Neural progenitor cell (in vitro differentiated cells): ENCODE data around the gene ZNF189. TPM values are rescaled to one million over a fixed set of nuclear protein-coding genes. Genes with fewer than 3 reads are reported as not detected.

ENCODE experiments used
- DNase-seq: peaks from one replicate; pipeline ENCODE4 v3.0.0-alpha.2; 2016; ENCODE audit warnings: low spot score
- H2AFZ ChIP-seq: fragments of 200-600 bp; sonication (generic); replicated peaks from 2 replicates; pipeline ENCODE4 v1.6.1; 2016; ENCODE audit warnings: antibody characterized with exemption
- H3F3A ChIP-seq: fragments of 200-600 bp; sonication (generic); 2 replicates; pipeline ENCODE4 v1.6.1; 2016; ENCODE audit warnings: antibody characterized with exemption, low read depth
- H3K27ac ChIP-seq: fragments of 200-600 bp; sonication (generic); 2 replicates; pipeline ENCODE4 v1.5.1; 2016; ENCODE audit warnings: mild to moderate bottlenecking
- H3K27me3 ChIP-seq: fragments of 200-600 bp; sonication (generic); 2 replicates; pipeline ENCODE4 v1.6.1; 2016; ENCODE audit warnings: mild to moderate bottlenecking, moderate library complexity
- H3K36me3 ChIP-seq: fragments of 200-600 bp; sonication (generic); 2 replicates; pipeline ENCODE4 v1.5.1; 2016
- H3K4me1 ChIP-seq: fragments of 200-600 bp; sonication (generic); 2 replicates; pipeline ENCODE4 v1.6.1; 2016; ENCODE audit warnings: mixed run types
- H3K4me2 ChIP-seq: fragments of 200-600 bp; sonication (generic); 2 replicates; pipeline ENCODE4 v1.6.1; 2016
- H3K4me3 ChIP-seq: fragments of 200-600 bp; sonication (generic); 2 replicates; pipeline ENCODE4 v1.5.1; 2016
- H3K79me2 ChIP-seq: fragments of 200-600 bp; sonication (generic); 2 replicates; pipeline ENCODE4 v1.6.1; 2016; ENCODE audit warnings: low read depth
- H3K9ac ChIP-seq: fragments of 200-600 bp; sonication (generic); 2 replicates; pipeline ENCODE4 v1.6.1; 2016
- H3K9me3 ChIP-seq: fragments of 200-600 bp; sonication (generic); 2 replicates; pipeline ENCODE4 v1.5.1; 2016; ENCODE audit warnings: low read depth
- H4K20me1 ChIP-seq: fragments of 200-600 bp; sonication (generic); 2 replicates; pipeline ENCODE4 v1.6.1; 2016; ENCODE audit warnings: low read depth
- H3K27ac Mint-ChIP-seq: 3 replicates; pipeline ENCODE4 v1.8.0; 2021; ENCODE audit warnings: mixed read lengths
- H3K27me3 Mint-ChIP-seq: 2 replicates; pipeline ENCODE4 v1.8.0; 2022; ENCODE audit warnings: low read depth, mild to moderate bottlenecking, inconsistent platforms, moderate library complexity, mixed read lengths; ENCODE audit not compliant: insufficient read depth
- H3K36me3 Mint-ChIP-seq: 3 replicates; pipeline ENCODE4 v1.8.0; 2021; ENCODE audit warnings: mixed read lengths
- H3K4me1 Mint-ChIP-seq: 3 replicates; pipeline ENCODE4 v1.8.0; 2021; ENCODE audit warnings: mixed read lengths
- H3K4me3 Mint-ChIP-seq: 3 replicates; pipeline ENCODE4 v1.8.0; 2021; ENCODE audit warnings: mild to moderate bottlenecking, moderate library complexity, mixed read lengths
- H3K9me3 Mint-ChIP-seq: 3 replicates; pipeline ENCODE4 v1.8.0; 2020; ENCODE audit warnings: mixed read lengths
- CTCF ChIP-seq: fragments of 200-600 bp; sonication (generic); IDR thresholded peaks from 2 replicates; pipeline ENCODE4 v1.5.1; 2017; ENCODE audit warnings: antibody characterized with exemption, mild to moderate bottlenecking
- EZH2 ChIP-seq: fragments of 200-600 bp; sonication (generic); IDR thresholded peaks from 2 replicates; pipeline ENCODE4 v1.6.1; 2017; ENCODE audit warnings: antibody characterized with exemption, mild to moderate bottlenecking, moderate library complexity
- EZH2phosphoT487 ChIP-seq: fragments of 200-600 bp; sonication (generic); IDR thresholded peaks from 2 replicates; pipeline ENCODE4 v1.6.1; 2017; ENCODE audit warnings: antibody characterized with exemption
- small RNA-seq: library from RNA; depleted of rRNA; stranded (forward); fragments of <200 nt; gene quantifications from one replicate; pipeline ENCODE3, GENCODE V24; 2015
- total RNA-seq: library from RNA; depleted of rRNA; stranded (reverse); fragments of >200 nt; gene quantifications from 2 replicates; pipeline ENCODE4 v1.2.3, GENCODE V29; 2015; ENCODE audit warnings: low replicate concordance

The ZNF189 gene
- total RNA-seq, 1 donor from 2014 or later: 40.2 TPM

- no peaks in the 10 kb centered on the region for H3K27me3 ChIP-seq
- no peaks in the 10 kb centered on the region for H4K20me1 ChIP-seq
- Mint-ChIP-seq H3K27ac (no peak overlapping the region), H3K9me3 (peaks cover 27% of the 10 kb centered on the region), H3K27me3 (no peaks in the 10 kb centered on the region), H3K36me3 (peaks cover 1% of the 10 kb centered on the region), H3K4me3 (no peak overlapping the region), H3K4me1 (peaks cover 3% of the 10 kb centered on the region)
- H3K4me3 ChIP-seq: no peak overlapping the region
- no peak overlapping the region for H3K4me2 ChIP-seq
- H3K4me1 ChIP-seq: no peaks in the 10 kb centered on the region
- no peaks in the 10 kb centered on the region for H3F3A ChIP-seq
- H3K79me2 ChIP-seq: no peaks in the 10 kb centered on the region
- H3K27ac ChIP-seq: no peak overlapping the region
- H2AFZ ChIP-seq: peak overlapping the region; percentile 42
- no peak overlapping the region for H3K9ac ChIP-seq
- H3K9me3 ChIP-seq: no peaks in the 10 kb centered on the region
- TF ChIP-seq EZH2 (no peak), CTCF (no peak), EZH2phosphoT487 (no peak)
- no peaks in the 10 kb centered on the region for H3K36me3 ChIP-seq
- DNase-seq: no peak
Observed at GRCh38 chr9:101455656-101456240, 57.1 kb downstream of the ZNF189 start.

GRCh38 chr9:101457003-101457402, 58.4 kb downstream of the ZNF189 start:
- Histone ChIP-seq H3K79me2 (no peaks in the 10 kb centered on the region), H3K4me3 (no peak overlapping the region), H3K9me3 (no peaks in the 10 kb centered on the region), H3K4me2 (no peak overlapping the region), H3K27ac (no peak overlapping the region), H2AFZ (no peak overlapping the region), H3K27me3 (no peaks in the 10 kb centered on the region), H3F3A (no peaks in the 10 kb centered on the region), H3K36me3 (no peaks in the 10 kb centered on the region), H3K4me1 (peaks cover 1% of the 10 kb centered on the region), H3K9ac (no peak overlapping the region), H4K20me1 (no peaks in the 10 kb centered on the region)
- TF ChIP-seq EZH2phosphoT487 (no peak), EZH2 (no peak), CTCF (no peak)
- H3K4me1 Mint-ChIP-seq: peaks cover 3% of the 10 kb centered on the region
- peaks cover 24% of the 10 kb centered on the region for H3K9me3 Mint-ChIP-seq
- H3K27ac Mint-ChIP-seq: no peak overlapping the region
- DNase-seq: peak; percentile 29
- peaks cover 4% of the 10 kb centered on the region for H3K36me3 Mint-ChIP-seq
- no peak overlapping the region for H3K4me3 Mint-ChIP-seq
- H3K27me3 Mint-ChIP-seq: peaks cover 3% of the 10 kb centered on the region

- H3K27me3 Mint-ChIP-seq: peaks cover 3% of the 10 kb centered on the region
- Histone ChIP-seq H3K4me3 (no peak overlapping the region), H3K4me1 (peaks cover 7% of the 10 kb centered on the region), H3K79me2 (no peaks in the 10 kb centered on the region), H3F3A (no peaks in the 10 kb centered on the region), H3K9me3 (no peaks in the 10 kb centered on the region), H3K27me3 (no peaks in the 10 kb centered on the region), H3K36me3 (no peaks in the 10 kb centered on the region), H3K9ac (no peak overlapping the region), H2AFZ (peak overlapping the region; percentile 63), H4K20me1 (no peaks in the 10 kb centered on the region), H3K4me2 (no peak overlapping the region), H3K27ac (no peak overlapping the region)
- peaks cover 5% of the 10 kb centered on the region for H3K9me3 Mint-ChIP-seq
- peak overlapping the region; percentile 6 for H3K4me3 Mint-ChIP-seq
- H3K4me1 Mint-ChIP-seq: peaks cover 14% of the 10 kb centered on the region
- TF ChIP-seq CTCF: peak; percentile 69
- no peak for TF ChIP-seq EZH2
- peaks cover 4% of the 10 kb centered on the region for H3K36me3 Mint-ChIP-seq
- DNase-seq: peak; percentile 75
- H3K27ac Mint-ChIP-seq: no peak overlapping the region
Observed at GRCh38 chr9:101458963-101459631, 60.4 kb downstream of the ZNF189 start.

Small RNA genes lying within 50 kb of the gene (small RNA-seq; reads per million reads assigned to genes)
- gene AL353621.2: not detected

Other genes with a start within 250 kb of the ZNF189 start
- gene BAAT, start 13.8 kb upstream of the ZNF189 start, total RNA-seq: 0.09 and 0.15 TPM in 2 replicates
- gene MRPL50, start 233 bp upstream of the ZNF189 start, total RNA-seq: 28.2 and 42.7 TPM in 2 replicates
- not detected in 2 replicates for gene ALDOB, start 36.9 kb downstream of the ZNF189 start, total RNA-seq
- gene RNF20, start 135.0 kb downstream of the ZNF189 start, total RNA-seq: 32.2 and 37.0 TPM in 2 replicates
- gene PPP3R2, start 196.1 kb downstream of the ZNF189 start, total RNA-seq: not detected in 2 replicates